Trophoblast cell (in vitro differentiated cells and primary cell): Measurements from ENCODE around the gene ATXN1.

ENCODE experiments used
- DNase-seq, 2 donors: peaks; one replicate each; pipeline ENCODE4 v3.0.0-alpha.2; 2016
- H2AFZ ChIP-seq: 2 replicates; pipeline ENCODE4 v1.6.1; 2013; ENCODE audit warnings: low read length, moderate library complexity, mild to moderate bottlenecking; ENCODE audit not compliant: insufficient read depth, poor library complexity
- H2AK5ac ChIP-seq: 2 replicates; pipeline ENCODE4 v1.6.1; 2013; ENCODE audit warnings: mild to moderate bottlenecking, low read length
- H2BK120ac ChIP-seq: 2 replicates; pipeline ENCODE4 v1.6.1; 2013; ENCODE audit warnings: low read length, mild to moderate bottlenecking, moderate library complexity; ENCODE audit not compliant: insufficient read depth, poor library complexity
- H2BK12ac ChIP-seq: 2 replicates; pipeline ENCODE4 v1.6.1; 2013; ENCODE audit warnings: mild to moderate bottlenecking, low read length, moderate library complexity
- H2BK5ac ChIP-seq: 2 replicates; pipeline ENCODE4 v1.6.1; 2013; ENCODE audit warnings: low read length, low read depth, moderate library complexity, mild to moderate bottlenecking; ENCODE audit not compliant: poor library complexity
- H3K14ac ChIP-seq: 2 replicates; pipeline ENCODE4 v1.6.1; 2013; ENCODE audit warnings: mild to moderate bottlenecking, low read length
- H3K18ac ChIP-seq: 2 replicates; pipeline ENCODE4 v1.6.1; 2013; ENCODE audit warnings: mild to moderate bottlenecking, low read length
- H3K23ac ChIP-seq: 2 replicates; pipeline ENCODE4 v1.6.1; 2013; ENCODE audit warnings: low read length
- H3K27ac ChIP-seq: 2 replicates; pipeline ENCODE4 v1.5.1; 2013; ENCODE audit warnings: low read depth, mild to moderate bottlenecking, inconsistent platforms, low read length, moderate library complexity
- H3K27me3 ChIP-seq: 2 replicates; pipeline ENCODE4 v1.6.1; 2013; ENCODE audit warnings: inconsistent platforms, mild to moderate bottlenecking, low read length, moderate library complexity; ENCODE audit not compliant: insufficient read depth
- H3K36me3 ChIP-seq, 2 experiments: 1 replicate in 1 of 2; 2 replicates in 1 of 2; pipeline ENCODE4 v1.6.1; 2013; ENCODE audit warnings: low read length in 2 of 2, mild to moderate bottlenecking in 2 of 2, moderate library complexity in 1 of 2; ENCODE audit not compliant: insufficient read depth in 2 of 2, control insufficient read depth in 1 of 2
- H3K4ac ChIP-seq: 2 replicates; pipeline ENCODE4 v1.6.1; 2013; ENCODE audit warnings: low read depth, mild to moderate bottlenecking, low read length, moderate library complexity
- H3K4me1 ChIP-seq, 2 experiments: 1 replicate in 1 of 2; 2 replicates in 1 of 2; pipeline ENCODE4 v1.6.1; 2013; ENCODE audit warnings: low read length in 2 of 2, mild to moderate bottlenecking in 2 of 2, moderate library complexity in 1 of 2; ENCODE audit not compliant: insufficient read depth in 2 of 2, control insufficient read depth in 1 of 2
- H3K4me2 ChIP-seq: 2 replicates; pipeline ENCODE4 v1.6.1; 2013; ENCODE audit warnings: inconsistent platforms, mild to moderate bottlenecking, low read length, moderate library complexity
- H3K4me3 ChIP-seq: 2 replicates; pipeline ENCODE4 v1.5.1; 2013; ENCODE audit warnings: mild to moderate bottlenecking, low read depth, low read length, inconsistent platforms
- H3K79me1 ChIP-seq: one replicate; pipeline ENCODE4 v1.6.1; 2013; ENCODE audit warnings: low read length
- H3K79me2 ChIP-seq: 2 replicates; pipeline ENCODE4 v1.6.1; 2013; ENCODE audit warnings: low read length, mild to moderate bottlenecking; ENCODE audit not compliant: control insufficient read depth, insufficient read depth, poor library complexity
- H3K9ac ChIP-seq: 2 replicates; pipeline ENCODE4 v1.6.1; 2013; ENCODE audit warnings: mild to moderate bottlenecking, low read length
- H3K9me3 ChIP-seq: 2 replicates; pipeline ENCODE4 v1.6.1; 2013; ENCODE audit warnings: low read depth, mild to moderate bottlenecking, control low read depth, inconsistent platforms, low read length; ENCODE audit not compliant: insufficient read depth
- H4K12ac ChIP-seq: 2 replicates; pipeline ENCODE4 v1.6.1; 2013; ENCODE audit warnings: low read depth, mild to moderate bottlenecking, low read length, moderate library complexity
- H4K8ac ChIP-seq: 2 replicates; pipeline ENCODE4 v1.6.1; 2013; ENCODE audit warnings: low read depth, mild to moderate bottlenecking, low read length, moderate library complexity
- H4K91ac ChIP-seq: one replicate; pipeline ENCODE4 v1.6.1; 2013; ENCODE audit warnings: low read depth, mild to moderate bottlenecking, low read length, moderate library complexity
- WGBS: extraction: QIAGEN DNeasy Blood & Tissue Kit; methylation state at CpG from one replicate; pipeline ENCODE4 v1.1.7; 2013; ENCODE audit warnings: missing lambda C conversion rate; ENCODE audit not compliant: insufficient read length, insufficient coverage; ENCODE audit errors: extremely low coverage; 5-methylcytosine and 5-hydroxymethylcytosine counted together

The ATXN1 gene

DNA sequence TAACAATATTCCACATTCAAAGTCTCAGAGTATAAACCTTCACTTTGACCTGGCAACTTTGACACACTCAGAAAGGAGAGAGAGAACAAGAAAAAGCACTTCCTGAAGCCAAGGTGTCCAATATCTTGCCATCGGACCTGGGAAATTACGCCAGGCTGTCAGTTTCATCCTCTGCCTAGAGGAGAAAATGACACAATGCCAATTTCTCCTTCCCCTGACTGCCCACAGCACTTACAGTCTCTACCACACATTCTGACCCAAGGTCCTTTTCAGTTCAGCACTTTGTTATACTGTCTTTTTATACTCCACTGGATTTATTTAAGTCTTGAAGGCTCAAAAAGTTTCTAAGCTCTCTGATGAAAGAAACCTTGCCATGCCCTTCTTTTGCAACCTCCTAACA lies 272.4 kb downstream of the ATXN1 start:
- H3K79me1 ChIP-seq = no peaks in the 10 kb centered on the region

DNA sequence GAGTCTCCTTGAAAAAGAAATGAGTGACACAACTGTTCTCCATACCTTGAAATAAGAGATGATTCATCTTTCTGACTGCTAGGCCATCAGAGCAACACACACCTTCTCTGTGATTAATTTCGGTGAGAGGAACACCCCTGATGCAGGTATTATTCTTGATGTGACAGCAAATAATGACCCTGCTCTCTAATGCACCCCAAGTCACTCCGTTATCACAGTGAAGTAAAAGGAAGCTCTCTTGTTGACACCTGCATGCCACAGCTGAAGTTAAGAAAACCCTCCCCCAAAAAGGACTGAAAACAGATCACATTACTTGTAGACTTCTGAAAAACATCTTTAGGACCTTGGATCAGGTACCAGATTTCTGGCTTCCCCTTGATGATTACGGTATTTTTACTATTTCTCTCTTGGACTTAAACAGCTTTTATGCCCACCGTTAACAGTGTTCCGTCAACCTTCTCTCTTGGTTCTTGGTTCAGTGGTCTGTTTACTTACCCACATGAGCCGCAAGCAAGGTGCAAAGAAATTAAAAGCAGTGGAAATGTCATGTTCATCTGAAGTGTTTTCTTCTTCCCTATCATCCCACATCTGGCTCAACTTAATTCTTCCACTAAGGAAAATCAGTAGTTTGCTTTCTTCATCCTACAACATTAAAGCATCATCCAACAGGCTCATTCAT lies 273.1 kb downstream of the ATXN1 start:
- no peak overlapping the region for H3K4me2 ChIP-seq
- H3K4me3 ChIP-seq = no peak overlapping the region
- no peaks in the 10 kb centered on the region for H3K79me1 ChIP-seq
- no peaks in the 10 kb centered on the region for H3K27me3 ChIP-seq
- no peak overlapping the region for H2AFZ ChIP-seq
- H2AK5ac ChIP-seq = no peak overlapping the region
- no peak overlapping the region for H4K8ac ChIP-seq
- no peak overlapping the region for H3K4ac ChIP-seq
- no peak overlapping the region for H2BK120ac ChIP-seq
- H4K12ac ChIP-seq = no peak overlapping the region
- no peak overlapping the region for H3K9ac ChIP-seq
- H3K18ac ChIP-seq = no peak overlapping the region
- no peaks in the 10 kb centered on the region for H3K9me3 ChIP-seq
- H3K14ac ChIP-seq = no peak overlapping the region
- no peak overlapping the region for H3K23ac ChIP-seq
- H3K79me2 ChIP-seq = no peaks in the 10 kb centered on the region
- H4K91ac ChIP-seq = no peak overlapping the region
- no peak overlapping the region for H2BK5ac ChIP-seq
- DNase-seq = no peak
- no CpG with 5 or more reads among the region's 6 CpGs for WGBS
- H3K4me1 ChIP-seq = no peaks in the 10 kb centered on the region
- H3K27ac ChIP-seq = no peak overlapping the region
- H3K36me3 ChIP-seq = no peaks in the 10 kb centered on the region
- no peak overlapping the region for H2BK12ac ChIP-seq

More for the DNA sequence above, 272.4 kb downstream of the ATXN1 start:
- no peak overlapping the region for H2AFZ ChIP-seq
- no peak overlapping the region for H3K14ac ChIP-seq
- H3K4me2 ChIP-seq = no peak overlapping the region
- no peak overlapping the region for H3K4me3 ChIP-seq
- no peaks in the 10 kb centered on the region for H3K4me1 ChIP-seq
- H3K23ac ChIP-seq = no peak overlapping the region
- H2BK120ac ChIP-seq = no peak overlapping the region
- no CpG with 5 or more reads among the region's 2 CpGs for WGBS
- no peak overlapping the region for H3K18ac ChIP-seq
- no peak overlapping the region for H2AK5ac ChIP-seq
- H3K27ac ChIP-seq = no peak overlapping the region
- H3K36me3 ChIP-seq = no peaks in the 10 kb centered on the region
- no peak overlapping the region for H4K12ac ChIP-seq
- H2BK12ac ChIP-seq = no peak overlapping the region
- H3K9me3 ChIP-seq = no peaks in the 10 kb centered on the region
- no peak overlapping the region for H2BK5ac ChIP-seq
- H3K27me3 ChIP-seq = no peaks in the 10 kb centered on the region
- no peak for DNase-seq
- H3K4ac ChIP-seq = no peak overlapping the region
- H3K9ac ChIP-seq = no peak overlapping the region
- H4K91ac ChIP-seq = no peak overlapping the region
- no peaks in the 10 kb centered on the region for H3K79me2 ChIP-seq
- H4K8ac ChIP-seq = no peak overlapping the region

DNA sequence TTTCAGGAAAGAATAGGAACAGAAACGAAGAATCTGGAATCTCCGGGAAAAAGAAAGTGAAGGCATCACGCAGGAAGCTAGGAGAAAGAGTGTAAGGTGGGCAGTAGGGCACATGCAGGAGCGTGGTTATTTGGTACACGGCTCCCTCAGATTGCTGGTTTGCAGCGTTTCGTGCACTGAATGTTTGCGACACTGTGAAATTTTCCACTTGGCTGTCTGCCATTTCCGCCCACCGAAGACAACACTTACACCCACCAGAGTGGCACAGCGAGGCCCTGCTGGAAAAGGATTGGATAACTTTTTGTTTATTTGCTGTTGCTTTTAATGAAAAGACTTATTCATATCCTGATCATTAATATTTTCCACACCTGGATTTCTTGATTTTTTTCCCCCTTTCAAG lies 274.6 kb downstream of the ATXN1 start:
- no peak overlapping the region for H3K4me3 ChIP-seq
- H3K23ac ChIP-seq = no peak overlapping the region
- no peak overlapping the region for H3K14ac ChIP-seq
- no CpG with 5 or more reads among the region's 11 CpGs for WGBS
- H2AFZ ChIP-seq = no peak overlapping the region
- H3K9me3 ChIP-seq = no peaks in the 10 kb centered on the region
- no peak overlapping the region for H3K4ac ChIP-seq
- no peak for DNase-seq
- H3K18ac ChIP-seq = no peak overlapping the region
- no peak overlapping the region for H3K9ac ChIP-seq
- no peaks in the 10 kb centered on the region for H3K79me1 ChIP-seq
- no peak overlapping the region for H4K91ac ChIP-seq
- no peaks in the 10 kb centered on the region for H3K36me3 ChIP-seq
- H3K4me1 ChIP-seq = no peaks in the 10 kb centered on the region
- no peaks in the 10 kb centered on the region for H3K79me2 ChIP-seq
- H2AK5ac ChIP-seq = no peak overlapping the region
- H3K4me2 ChIP-seq = no peak overlapping the region
- no peak overlapping the region for H3K27ac ChIP-seq
- no peak overlapping the region for H2BK5ac ChIP-seq
- H4K8ac ChIP-seq = no peak overlapping the region
- no peaks in the 10 kb centered on the region for H3K27me3 ChIP-seq
- no peak overlapping the region for H2BK120ac ChIP-seq
- H4K12ac ChIP-seq = no peak overlapping the region
- no peak overlapping the region for H2BK12ac ChIP-seq

DNA sequence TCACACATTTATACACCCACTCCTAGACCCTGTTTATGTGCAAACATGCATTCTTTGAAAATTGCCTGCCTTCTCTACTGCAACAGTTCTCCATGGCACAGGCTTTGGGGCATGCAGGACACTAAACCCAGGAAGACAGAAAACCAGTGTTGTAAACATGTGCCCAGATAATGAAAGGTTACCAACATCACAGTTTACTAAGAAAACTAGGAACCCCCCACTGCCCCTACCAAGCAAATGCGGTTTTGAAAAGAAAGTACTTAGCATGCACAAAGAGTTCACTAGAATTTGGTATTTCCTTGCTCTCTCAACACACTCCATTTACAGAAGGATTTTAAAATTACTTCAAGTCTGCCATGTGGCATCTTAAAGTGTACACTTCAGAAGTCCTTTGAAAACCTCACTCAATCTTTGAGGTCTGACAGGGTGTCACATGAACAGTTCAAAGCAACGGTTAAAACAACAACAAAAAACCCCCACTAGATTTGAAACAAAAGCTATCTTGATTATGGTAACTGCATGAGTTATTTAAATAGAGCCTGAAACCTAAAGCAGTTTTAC lies 277.9 kb downstream of the ATXN1 start:
- Histone ChIP-seq H4K8ac (no peak overlapping the region), H3K36me3 (no peaks in the 10 kb centered on the region), H3K4me1 (no peaks in the 10 kb centered on the region), H2BK12ac (no peak overlapping the region), H2BK120ac (no peak overlapping the region), H3K4me2 (no peak overlapping the region), H3K4ac (no peak overlapping the region), H3K4me3 (no peak overlapping the region), H2AFZ (no peak overlapping the region), H3K23ac (no peak overlapping the region), H2BK5ac (no peak overlapping the region), H2AK5ac (no peak overlapping the region), H3K9me3 (no peaks in the 10 kb centered on the region), H4K12ac (no peak overlapping the region), H3K27ac (no peak overlapping the region), H3K14ac (no peak overlapping the region), H4K91ac (no peak overlapping the region), H3K79me2 (no peaks in the 10 kb centered on the region), H3K9ac (no peak overlapping the region), H3K79me1 (no peaks in the 10 kb centered on the region), H3K18ac (no peak overlapping the region), H3K27me3 (no peaks in the 10 kb centered on the region)
- no peak for DNase-seq
- WGBS = no CpG with 5 or more reads among the region's 2 CpGs
